ENCODE data around the gene WDR70. TPM values are rescaled to one million over a fixed set of nuclear protein-coding genes. Genes with fewer than 3 reads are reported as not detected.

WDR70 gene
- total and polyA plus RNA-seq, 3 donors from 2014 or later: 25.3 to 27.6 (median 25.5) TPM

DNA sequence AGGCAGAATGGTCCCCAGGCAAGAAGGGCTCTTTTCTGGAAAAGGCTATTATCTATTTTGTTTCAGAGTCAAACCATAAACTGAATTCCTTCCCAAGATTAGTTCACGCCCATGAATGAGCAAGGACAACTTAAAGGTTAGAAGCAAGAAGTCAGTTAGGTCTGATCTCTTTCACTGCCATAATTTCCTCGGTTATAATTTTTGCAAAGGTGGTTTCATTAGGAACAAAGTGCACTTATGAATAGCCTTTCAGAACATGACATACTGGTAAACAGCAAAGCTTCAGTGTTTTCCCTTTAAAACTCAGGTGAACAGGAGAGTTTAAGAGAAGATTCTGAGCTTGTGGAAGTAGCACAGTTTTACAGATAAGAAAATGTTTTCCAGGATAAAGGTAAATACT lies 282.8 kb downstream of the WDR70 start:
- TF ChIP-seq, protein P1, sequence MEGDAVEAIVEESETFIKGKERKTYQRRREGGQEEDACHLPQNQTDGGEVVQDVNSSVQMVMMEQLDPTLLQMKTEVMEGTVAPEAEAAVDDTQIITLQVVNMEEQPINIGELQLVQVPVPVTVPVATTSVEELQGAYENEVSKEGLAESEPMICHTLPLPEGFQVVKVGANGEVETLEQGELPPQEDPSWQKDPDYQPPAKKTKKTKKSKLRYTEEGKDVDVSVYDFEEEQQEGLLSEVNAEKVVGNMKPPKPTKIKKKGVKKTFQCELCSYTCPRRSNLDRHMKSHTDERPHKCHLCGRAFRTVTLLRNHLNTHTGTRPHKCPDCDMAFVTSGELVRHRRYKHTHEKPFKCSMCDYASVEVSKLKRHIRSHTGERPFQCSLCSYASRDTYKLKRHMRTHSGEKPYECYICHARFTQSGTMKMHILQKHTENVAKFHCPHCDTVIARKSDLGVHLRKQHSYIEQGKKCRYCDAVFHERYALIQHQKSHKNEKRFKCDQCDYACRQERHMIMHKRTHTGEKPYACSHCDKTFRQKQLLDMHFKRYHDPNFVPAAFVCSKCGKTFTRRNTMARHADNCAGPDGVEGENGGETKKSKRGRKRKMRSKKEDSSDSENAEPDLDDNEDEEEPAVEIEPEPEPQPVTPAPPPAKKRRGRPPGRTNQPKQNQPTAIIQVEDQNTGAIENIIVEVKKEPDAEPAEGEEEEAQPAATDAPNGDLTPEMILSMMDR (IDR thresholded peaks at IDR 0.05): no peak
- TF ChIP-seq POLR2A (IDR thresholded peaks at IDR 0.05): no peak
- WGBS, 2 donors: 30 to 38% methylated on average over 2 of the region's 2 CpGs
- no peaks in the 10 kb centered on the region for H3K4me1 ChIP-seq
- no peak for DNase-seq
- no peaks in the 10 kb centered on the region for H3K9me3 ChIP-seq
- H3K36me3 ChIP-seq (ENCODE audit: low read depth, missing control alignments): no peaks in the 10 kb centered on the region
- no peak overlapping the region for H3K27ac ChIP-seq
- intact Hi-C loops (cut with DNase I; ENCODE audit: low total_unique reads): no loop called here
- H3K27me3 ChIP-seq: no peaks in the 10 kb centered on the region
- H3K4me3 ChIP-seq: no peak overlapping the region

GRCh38 chr5:37662362-37662761 lies 283.2 kb downstream of the WDR70 start:
- H3K27me3 ChIP-seq: no peaks in the 10 kb centered on the region

DNA sequence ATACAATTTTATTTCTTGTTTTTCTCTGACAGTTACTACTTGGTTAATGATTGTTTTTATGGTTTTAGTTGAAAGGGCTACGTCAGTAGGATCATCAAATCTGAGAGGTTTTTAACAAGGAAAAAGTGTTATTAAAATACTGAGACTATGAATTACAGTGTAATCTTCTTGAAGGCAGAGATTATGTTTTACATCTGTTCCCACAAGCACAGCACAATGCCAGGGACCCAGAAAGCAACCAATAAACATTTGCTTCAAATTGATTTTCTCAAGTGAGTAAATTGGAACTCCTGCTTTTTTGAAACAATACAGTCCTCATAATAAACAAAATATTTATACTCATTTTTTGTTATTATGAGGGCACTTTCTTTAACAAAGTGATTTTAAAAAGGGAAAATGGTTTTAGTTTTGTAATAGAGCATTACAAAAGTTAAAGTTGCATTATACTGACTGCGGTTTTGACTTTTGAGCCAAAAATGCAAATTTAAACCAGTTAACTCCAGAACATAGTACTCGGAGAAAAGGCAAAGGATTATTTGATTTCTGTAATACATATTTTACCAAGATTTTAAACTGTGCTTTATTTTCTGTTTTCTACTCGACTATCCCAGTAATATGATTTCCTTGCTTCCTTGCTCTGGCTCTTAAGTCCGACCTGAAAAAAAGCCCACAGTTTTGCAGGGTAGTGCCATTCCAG lies 283.8 kb downstream of the WDR70 start:
- DNase-seq: no peak
- Histone ChIP-seq H3K36me3 (ENCODE audit: low read depth, missing control alignments) (no peaks in the 10 kb centered on the region), H3K4me1 (no peaks in the 10 kb centered on the region), H3K27me3 (no peaks in the 10 kb centered on the region), H3K9me3 (no peaks in the 10 kb centered on the region), H3K4me3 (no peak overlapping the region), H3K27ac (no peak overlapping the region)
- no peak for TF ChIP-seq POLR2A (IDR thresholded peaks at IDR 0.05)
- TF ChIP-seq, protein P1 (IDR thresholded peaks at IDR 0.05): no peak
- 58 to 63% methylated on average over 5 of the region's 5 CpGs for WGBS, 2 donors
- intact Hi-C loops (cut with DNase I; ENCODE audit: low total_unique reads): no loop called here

More at GRCh38 chr5:37662362-37662761, 283.2 kb downstream of the WDR70 start:
- Histone ChIP-seq H3K27ac (no peak overlapping the region), H3K9me3 (no peaks in the 10 kb centered on the region), H3K36me3 (ENCODE audit: low read depth, missing control alignments) (no peaks in the 10 kb centered on the region), H3K4me3 (no peak overlapping the region), H3K4me1 (no peaks in the 10 kb centered on the region)
- TF ChIP-seq, protein P1 (IDR thresholded peaks at IDR 0.05): no peak
- no peak for TF ChIP-seq POLR2A (IDR thresholded peaks at IDR 0.05)
- intact Hi-C loops (cut with DNase I; ENCODE audit: low total_unique reads): no loop called here
- DNase-seq: no peak
- WGBS, 2 donors: 67 to 75% methylated on average over 3 of the region's 3 CpGs

DNA sequence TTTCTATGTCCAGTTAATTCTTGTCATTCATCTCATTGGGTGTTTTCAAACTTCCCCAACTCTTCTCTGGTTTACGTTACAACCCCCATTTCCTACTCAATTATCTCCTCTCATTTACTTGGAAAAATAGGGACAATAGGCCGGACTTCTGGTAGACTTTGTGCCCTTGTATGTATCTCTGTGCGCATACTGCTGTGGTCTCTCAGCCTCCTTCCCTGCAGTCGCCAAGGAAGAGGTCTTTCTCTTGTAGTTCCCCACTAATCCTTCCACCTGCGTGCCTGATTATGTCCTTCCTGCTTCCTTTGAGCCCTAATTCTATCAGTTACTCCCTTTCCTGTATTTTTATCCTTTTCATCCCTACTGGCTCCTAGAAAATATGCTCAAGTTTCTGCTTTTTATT lies 284.4 kb downstream of the WDR70 start:
- DNase-seq: no peak
- TF ChIP-seq, protein P1 (IDR thresholded peaks at IDR 0.05): no peak
- TF ChIP-seq POLR2A (IDR thresholded peaks at IDR 0.05): no peak
- intact Hi-C loops (cut with DNase I; ENCODE audit: low total_unique reads): no loop called here
- Histone ChIP-seq H3K36me3 (ENCODE audit: low read depth, missing control alignments) (no peaks in the 10 kb centered on the region), H3K27me3 (no peaks in the 10 kb centered on the region), H3K9me3 (no peaks in the 10 kb centered on the region), H3K4me1 (no peaks in the 10 kb centered on the region), H3K4me3 (no peak overlapping the region), H3K27ac (no peak overlapping the region)
- WGBS, 2 donors: 90 to 96% methylated on average over 5 of the region's 5 CpGs

- WGBS, 2 donors: 90 to 98% methylated on average over 1 of the region's 1 CpG
- no peaks in the 10 kb centered on the region for H3K9me3 ChIP-seq
- no peak for TF ChIP-seq POLR2A (IDR thresholded peaks at IDR 0.05)
- TF ChIP-seq, protein P1 (IDR thresholded peaks at IDR 0.05): no peak
- H3K27me3 ChIP-seq: no peaks in the 10 kb centered on the region
- H3K27ac ChIP-seq: no peak overlapping the region
- intact Hi-C loops (cut with DNase I; ENCODE audit: low total_unique reads): no loop called here
- H3K36me3 ChIP-seq (ENCODE audit: low read depth, missing control alignments): no peaks in the 10 kb centered on the region
- H3K4me3 ChIP-seq: no peak overlapping the region
- no peaks in the 10 kb centered on the region for H3K4me1 ChIP-seq
- no peak for DNase-seq
Observed at GRCh38 chr5:37664551-37664950, 285.4 kb downstream of the WDR70 start.
